Panc1 (cell line): ENCODE data around the gene DNAAF3. TPM values are rescaled to one million over a fixed set of nuclear protein-coding genes. Genes with fewer than 3 reads are reported as not detected.

Experiments
- ATAC-seq: fragments of 200-7000 bp; cut with Tn5 transposase; 2 replicates; pipeline ENCODE4 v1.9.1; 2020; ENCODE audit warnings: mild to moderate bottlenecking, moderate library complexity
- BruUV-seq: library from RNA; stranded (reverse); fragments of 400-500 nt; replicated peaks from 2 replicates; lab custom pipeline; 2021; lab: Mats Ljungman, UMichigan
- CTCF ChIA-PET: fragments of 300-600 bp; sonication (Branson Sonifier 250); formaldehyde crosslinking; loops from one replicate; lab custom pipeline; 2022; ENCODE audit warnings: antibody characterized with exemption; lab: Charles Lee
- POLR2A ChIA-PET: fragments of 300-600 bp; sonication (Branson Sonifier 250); formaldehyde crosslinking; loops from one replicate; lab custom pipeline; 2022; ENCODE audit warnings: antibody characterized with exemption; lab: Charles Lee
- DNase-seq: peaks from one replicate; pipeline ENCODE4 v3.0.0-alpha.2; 2010; ENCODE audit warnings: low read depth, low spot score
- H3K27ac ChIP-seq: 2 replicates; pipeline ENCODE4 v1.5.1; 2011; ENCODE audit warnings: mild to moderate bottlenecking, low read length, inconsistent platforms
- H3K27me3 ChIP-seq: fragments of 200-500 bp; sonication (Bioruptor generic); 2 replicates; pipeline ENCODE4 v1.6.0; 2014; ENCODE audit warnings: low read length, inconsistent platforms; ENCODE audit not compliant: control insufficient read depth, insufficient read depth
- H3K36me3 ChIP-seq: fragments of 200-500 bp; sonication (Bioruptor generic); 2 replicates; pipeline ENCODE4 v1.5.1; 2014; ENCODE audit warnings: inconsistent platforms, mild to moderate bottlenecking, low read length, moderate library complexity; ENCODE audit not compliant: control insufficient read depth, insufficient read depth
- H3K4me1 ChIP-seq: 2 replicates; pipeline ENCODE4 v1.5.1; 2011; ENCODE audit warnings: inconsistent platforms, mild to moderate bottlenecking, low read length, moderate library complexity; ENCODE audit not compliant: control insufficient read depth, insufficient read depth
- H3K4me3 ChIP-seq, 2 experiments: 2 replicates each; pipeline ENCODE4 v1.5.1; 2011 to 2012; ENCODE audit warnings: low read depth in 2 of 2, low read length in 2 of 2, mild to moderate bottlenecking in 2 of 2, inconsistent platforms in 1 of 2, moderate library complexity in 1 of 2
- H3K9me3 ChIP-seq: fragments of 200-500 bp; sonication (Bioruptor generic); 2 replicates; pipeline ENCODE4 v1.5.1; 2014; ENCODE audit warnings: low read depth, mild to moderate bottlenecking, inconsistent platforms, low read length, moderate library complexity; ENCODE audit not compliant: control insufficient read depth, insufficient read depth
- CTCF ChIP-seq: fragments of 450-650 bp; IDR thresholded peaks from 2 replicates; pipeline ENCODE4 v1.5.1; 2017; ENCODE audit warnings: mild to moderate bottlenecking
- POLR2AphosphoS5 ChIP-seq: IDR thresholded peaks from 2 replicates; pipeline ENCODE4 v1.6.1; 2012; ENCODE audit warnings: mild to moderate bottlenecking, low read depth, low read length, moderate library complexity
- REST ChIP-seq, 2 experiments: IDR thresholded peaks; 2 replicates each; pipeline ENCODE4 v1.6.1; 2011 to 2012; ENCODE audit warnings: low read depth in 2 of 2, control low read depth in 1 of 2, low read length in 1 of 2, mild to moderate bottlenecking in 1 of 2, moderate library complexity in 1 of 2; ENCODE audit not compliant: insufficient read depth in 1 of 2
- SIN3A ChIP-seq: IDR thresholded peaks from 2 replicates; pipeline ENCODE4 v1.6.1; 2012; ENCODE audit warnings: low read depth, mild to moderate bottlenecking, low read length, moderate library complexity, borderline replicate concordance; ENCODE audit not compliant: insufficient read depth
- TCF7L2 ChIP-seq: IDR thresholded peaks from 2 replicates; pipeline ENCODE4 v1.6.1; 2011; ENCODE audit warnings: mild to moderate bottlenecking, low read depth, low read length, inconsistent platforms
- in situ Hi-C: cut with HindIII; loops from 2 replicates; pipeline ENCODE4 v1.10.0; 2016; ENCODE audit warnings: low sequenced_read_pairs, low pct_unique_long_range_greater_than_20kb
- intact Hi-C: fragments of 100-400 bp; cut with micrococcal nuclease; formaldehyde crosslinking; loops from one replicate; pipeline ENCODE4 v1.10.0; 2022; ENCODE audit not compliant: unreplicated experiment
- total RNA-seq: library from RNA; stranded (reverse); gene quantifications from one replicate; pipeline ENCODE4 v1.2.1, GENCODE V29; 2021; ENCODE audit not compliant: unreplicated experiment

The DNAAF3 gene
- total RNA-seq, 1 experiment from 2014 or later: 12.4 TPM

- no peak for DNase-seq
- ChIA-PET POLR2A (interaction anchor here (0.5 to 0.7 kb wide), 2 partner anchors 19 to 34 kb away, joined by 3 read pairs; no protein-coding TSS in a partner anchor), CTCF (interaction anchor here (0.5 to 0.6 kb wide), 4 partner anchors 9 to 243 kb away, joined by 3 read pairs; no protein-coding TSS in a partner anchor)
- BruUV-seq: no TSS peak
- intact Hi-C loops: no loop called here
- H3K27ac ChIP-seq: no peak overlapping the region
- ATAC-seq: no peak
- H3K4me1 ChIP-seq: peaks cover 8% of the 10 kb centered on the region; the same call in 1 of the 2 replicates
- in situ Hi-C loops: no loop called here
- H3K4me3 ChIP-seq: no peak overlapping the region
- no peaks in the 10 kb centered on the region for H3K9me3 ChIP-seq
- TF ChIP-seq CTCF: no peak
- TF ChIP-seq SIN3A: no peak
- no peak for TF ChIP-seq REST (IDR thresholded peaks at IDR 0.05; ENCODE audit: insufficient read depth in 1 of 2, low read depth in 2 of 2, low read length in 1 of 2)
- no peak for TF ChIP-seq TCF7L2
- TF ChIP-seq POLR2AphosphoS5: no peak
- H3K27me3 ChIP-seq: no peaks in the 10 kb centered on the region
- no peaks in the 10 kb centered on the region for H3K36me3 ChIP-seq
Observed at GRCh38 chr19:55175117-55175867, 8.9 kb upstream of the DNAAF3 start.

GRCh38 chr19:55174425-55175116 is 8.2 kb upstream of the DNAAF3 start:
- Histone ChIP-seq H3K27me3 (no peaks in the 10 kb centered on the region), H3K4me3 (peak overlapping the region; percentile 8 to 61; a peak in 2 of 4 replicates), H3K9me3 (no peaks in the 10 kb centered on the region), H3K27ac (peak overlapping the region; percentile 41; the same call in 1 of the 2 replicates), H3K36me3 (no peaks in the 10 kb centered on the region), H3K4me1 (peaks cover 8% of the 10 kb centered on the region; the same call in 1 of the 2 replicates)
- CTCF ChIA-PET: interaction anchor here (0.5 to 0.8 kb wide), 3 partner anchors 14 to 33 kb away, joined by 3 to 8 read pairs (median 6); no protein-coding TSS in a partner anchor
- intact Hi-C loops: no loop called here
- no peak for TF ChIP-seq REST (IDR thresholded peaks at IDR 0.05; ENCODE audit: insufficient read depth in 1 of 2, low read depth in 2 of 2, low read length in 1 of 2)
- POLR2A ChIA-PET: no interaction called here
- ATAC-seq (no peak), DNase-seq (no peak)
- in situ Hi-C loops: no loop called here
- no TSS peak for BruUV-seq
